Ovary (tissue), 9 donors: Measurements from ENCODE around the gene PLXNA4. TPM values are rescaled to one million over a fixed set of nuclear protein-coding genes. Genes with fewer than 3 reads are reported as not detected.

Source experiments
- DNase-seq, 5 donors: peaks; one replicate each; pipeline ENCODE4 v3.0.0-alpha.2; 2019 to 2020
- H3K27ac ChIP-seq, 2 donors: fragments of 200-600 bp; one replicate each; pipeline versions ENCODE4 v1.5.1 to v1.8.0; 2019 to 2022
- H3K27me3 ChIP-seq: fragments of 200-600 bp; one replicate; pipeline ENCODE4 v1.8.0; 2022
- H3K36me3 ChIP-seq: fragments of 200-600 bp; sonication (generic); one replicate; pipeline ENCODE4 v1.5.1; 2019
- H3K4me1 ChIP-seq: one replicate; pipeline ENCODE4 v1.8.1; 2013; ENCODE audit warnings: mild to moderate bottlenecking, moderate library complexity; ENCODE audit not compliant: insufficient read depth
- H3K4me3 ChIP-seq: fragments of 200-600 bp; sonication (generic); one replicate; pipeline ENCODE4 v1.5.1; 2017
- H3K9me3 ChIP-seq, 2 donors: fragments of 200-600 bp in 1 of 2; sonication (generic) in 1 of 2; one replicate each; pipeline versions ENCODE4 v1.5.1 to v1.8.1; 2013 to 2019; ENCODE audit warnings: mild to moderate bottlenecking in 1 of 2, moderate library complexity in 1 of 2
- EP300 ChIP-seq: sonication (generic); formaldehyde crosslinking; IDR thresholded peaks from one replicate; pipeline ENCODE4 v1.6.1; 2017; ENCODE audit warnings: antibody characterized with exemption
- POLR2A ChIP-seq: fragments of 450-650 bp; IDR thresholded peaks from one replicate; pipeline ENCODE4 v1.6.1; 2017; ENCODE audit warnings: antibody characterized with exemption, mild to moderate bottlenecking, moderate library complexity
- WGBS, 3 donors: extraction: QIAGEN DNeasy Blood & Tissue Kit in 1 of 3; methylation state at CpG; one replicate each; pipeline versions ENCODE4 v1.1.5 to v1.1.7; 2013 to 2017; 5-methylcytosine and 5-hydroxymethylcytosine counted together
- intact Hi-C, 4 donors: fragments of 100-400 bp; cut with DNase I; formaldehyde crosslinking; loops; one replicate each; pipeline versions ENCODE4 v1.11.0 to v1.15.1; 2022 to 2023
- polyA plus RNA-seq, 2 donors: library from polyadenylated mRNA; stranded (reverse); fragments of 200-250 nt in 1 of 2; fragments of 350-450 nt in 1 of 2; fragmentation: Illumina TruSeq in 1 of 2; extraction: RNeasy Lipid Tissue Mini Kit (QIAGEN cat#74804) in 1 of 2; gene quantifications; one replicate each; pipeline ENCODE4 v1.2.3, GENCODE V29; 2013 to 2014
- total RNA-seq, 7 donors: library from RNA; depleted of rRNA in 2 of 7; stranded (reverse); fragments of >200 nt in 2 of 7; fragmentation: NEBNext Ultra II Directional in 3 of 7; extraction: Animal tissue kit (Norgen Biotek cat#: 25700) in 3 of 7; gene quantifications; one replicate each; pipeline versions ENCODE4 v1.1.0 to v1.2.4, GENCODE V29; 2016 to 2023
- TF ChIP-seq, protein P1 (sequence below), 3 donors: fragments of 450-650 bp in 2 of 3; fragments of 200-600 bp in 1 of 3; IDR thresholded peaks; one replicate each; pipeline versions ENCODE4 v1.5.1 to v1.8.0; 2016 to 2022; ENCODE audit warnings: antibody characterized with exemption in 3 of 3, mild to moderate bottlenecking in 1 of 3
- donor health status: DM: no; HTN: no; CAD: no; lungs with moderate emphysema.
- donor health status: DM: no; HTN: no; CAD: no.
- donor health status: Bipolar disorder and iron deficiency.
- donor health status: DM: yes; HTN: yes; CAD: no.
- donor health status: DM: no; HTN: no; CAD: no.
- donor health status: DM: yes; HTN: yes; CAD: no.

The PLXNA4 gene
- total and polyA plus RNA-seq, 9 donors: 5.1 to 39.9 (median 11.4) TPM

DNA sequence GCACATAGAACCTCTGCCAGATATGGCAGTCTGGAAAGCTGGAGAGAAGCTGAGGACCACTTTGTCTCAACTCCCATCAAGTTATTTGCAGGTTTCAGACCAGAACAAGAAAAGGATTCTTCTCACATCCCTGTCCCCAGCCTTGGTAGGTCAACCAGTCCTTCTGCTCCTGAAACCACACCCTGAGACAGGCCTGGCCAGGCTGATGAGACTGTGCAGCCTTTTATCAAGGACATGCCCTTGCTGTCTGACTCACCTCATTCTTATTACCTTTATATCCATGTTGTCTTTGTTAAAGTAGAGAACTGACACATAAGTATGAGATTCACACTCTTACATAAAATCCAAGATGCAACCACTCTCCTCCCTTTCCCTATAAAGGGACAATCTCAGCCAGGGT is 354.9 kb downstream of the PLXNA4 start:
- no peaks in the 10 kb centered on the region for H3K27me3 ChIP-seq
- H3K4me1 ChIP-seq: no peaks in the 10 kb centered on the region
- intact Hi-C loops: no loop called here
- H3K9me3 ChIP-seq: no peaks in the 10 kb centered on the region
- no peak overlapping the region for H3K4me3 ChIP-seq
- TF ChIP-seq EP300 (no peak), POLR2A (no peak)
- TF ChIP-seq, protein P1, sequence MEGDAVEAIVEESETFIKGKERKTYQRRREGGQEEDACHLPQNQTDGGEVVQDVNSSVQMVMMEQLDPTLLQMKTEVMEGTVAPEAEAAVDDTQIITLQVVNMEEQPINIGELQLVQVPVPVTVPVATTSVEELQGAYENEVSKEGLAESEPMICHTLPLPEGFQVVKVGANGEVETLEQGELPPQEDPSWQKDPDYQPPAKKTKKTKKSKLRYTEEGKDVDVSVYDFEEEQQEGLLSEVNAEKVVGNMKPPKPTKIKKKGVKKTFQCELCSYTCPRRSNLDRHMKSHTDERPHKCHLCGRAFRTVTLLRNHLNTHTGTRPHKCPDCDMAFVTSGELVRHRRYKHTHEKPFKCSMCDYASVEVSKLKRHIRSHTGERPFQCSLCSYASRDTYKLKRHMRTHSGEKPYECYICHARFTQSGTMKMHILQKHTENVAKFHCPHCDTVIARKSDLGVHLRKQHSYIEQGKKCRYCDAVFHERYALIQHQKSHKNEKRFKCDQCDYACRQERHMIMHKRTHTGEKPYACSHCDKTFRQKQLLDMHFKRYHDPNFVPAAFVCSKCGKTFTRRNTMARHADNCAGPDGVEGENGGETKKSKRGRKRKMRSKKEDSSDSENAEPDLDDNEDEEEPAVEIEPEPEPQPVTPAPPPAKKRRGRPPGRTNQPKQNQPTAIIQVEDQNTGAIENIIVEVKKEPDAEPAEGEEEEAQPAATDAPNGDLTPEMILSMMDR (IDR thresholded peaks at IDR 0.05): no peak
- H3K36me3 ChIP-seq: no peaks in the 10 kb centered on the region
- no peak overlapping the region for H3K27ac ChIP-seq
- DNase-seq: no peak

DNA sequence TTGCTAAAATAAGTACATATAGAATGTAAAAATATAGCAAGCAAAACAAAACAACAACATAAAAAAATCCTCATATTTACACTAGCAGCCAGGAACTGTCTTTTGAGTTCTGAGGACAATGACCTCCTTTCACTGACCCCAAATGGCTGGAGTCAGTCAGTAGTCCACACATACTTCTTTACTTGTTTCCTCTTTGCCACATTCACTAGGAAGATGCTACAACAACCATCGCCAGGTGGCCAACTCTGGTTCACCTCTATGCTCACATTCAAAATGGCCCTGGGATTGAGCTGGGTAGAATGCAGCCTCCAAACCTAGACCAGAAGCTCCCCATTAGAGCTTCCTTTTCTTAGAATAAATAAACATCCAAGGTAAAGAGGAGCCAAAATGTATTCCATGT is 356.2 kb downstream of the PLXNA4 start:
- DNase-seq: no peak
- H3K4me3 ChIP-seq: no peak overlapping the region
- no peak overlapping the region for H3K27ac ChIP-seq
- no peaks in the 10 kb centered on the region for H3K36me3 ChIP-seq
- H3K27me3 ChIP-seq: no peaks in the 10 kb centered on the region
- intact Hi-C loops: no loop called here
- no peak for TF ChIP-seq EP300
- no peak for TF ChIP-seq POLR2A
- TF ChIP-seq, protein P1 (IDR thresholded peaks at IDR 0.05): no peak
- no peaks in the 10 kb centered on the region for H3K9me3 ChIP-seq
- H3K4me1 ChIP-seq: no peaks in the 10 kb centered on the region
- WGBS, 3 donors: 96 to 98% (median 96%) methylated on average over 1 of the region's 1 CpG

DNA sequence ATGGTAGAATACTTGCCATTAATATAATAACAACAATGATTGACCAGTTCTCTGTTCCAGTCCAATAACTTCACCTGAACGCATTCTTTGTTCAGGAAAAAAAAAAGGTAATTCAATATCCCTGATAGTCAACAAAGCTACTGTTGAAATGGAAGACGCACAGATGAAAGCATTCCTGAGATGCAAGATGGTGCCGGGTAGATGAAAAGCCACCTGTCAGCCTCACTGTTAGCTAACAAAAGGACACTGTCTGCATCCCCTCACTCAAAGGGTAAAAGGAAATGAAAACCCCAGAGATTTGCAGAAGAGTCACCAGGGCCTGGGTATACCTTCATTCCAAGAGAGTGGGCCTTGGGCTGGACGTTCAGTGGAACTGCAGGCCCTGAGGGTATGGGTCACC is 357.4 kb downstream of the PLXNA4 start:
- H3K27ac ChIP-seq: no peak overlapping the region
- H3K4me1 ChIP-seq: no peaks in the 10 kb centered on the region
- intact Hi-C loops: no loop called here
- H3K4me3 ChIP-seq: no peak overlapping the region
- 86 to 92% (median 87%) methylated on average over 4 of the region's 4 CpGs for WGBS, 3 donors
- no peaks in the 10 kb centered on the region for H3K9me3 ChIP-seq
- H3K36me3 ChIP-seq: no peaks in the 10 kb centered on the region
- TF ChIP-seq POLR2A (no peak), EP300 (no peak)
- DNase-seq: no peak
- no peaks in the 10 kb centered on the region for H3K27me3 ChIP-seq

DNA sequence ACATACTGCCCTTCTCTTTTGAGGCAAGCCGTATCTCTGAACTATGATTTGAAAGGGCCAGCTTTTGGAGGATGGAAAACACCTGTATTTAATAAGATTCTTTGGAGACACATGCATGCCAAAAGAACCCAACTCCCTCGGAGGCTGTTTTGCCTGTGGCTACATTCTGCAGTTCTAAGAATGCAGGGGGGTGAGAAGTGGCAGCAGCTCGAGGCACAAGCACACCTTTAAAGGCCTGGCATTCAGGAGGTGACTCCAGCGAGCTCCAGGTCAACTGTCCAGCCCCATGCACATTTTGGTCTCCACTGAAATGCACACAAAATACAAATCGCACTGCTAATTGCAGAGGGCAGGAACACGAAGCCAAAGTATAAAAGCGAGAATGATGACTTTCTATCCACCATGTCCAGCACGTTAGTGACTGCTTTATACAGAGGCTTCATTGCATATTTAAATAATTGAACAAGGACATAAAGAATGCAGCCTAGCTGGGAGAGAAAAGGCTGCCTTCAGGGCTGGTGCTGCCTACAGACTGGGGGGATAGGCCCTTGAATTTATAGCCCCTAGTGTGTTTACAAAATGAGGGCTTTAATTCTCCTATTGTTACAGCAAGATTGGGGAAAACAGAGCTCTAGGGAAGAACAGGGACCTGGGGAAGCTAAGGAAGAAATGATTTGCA is 359.3 kb downstream of the PLXNA4 start:
- no peaks in the 10 kb centered on the region for H3K9me3 ChIP-seq
- 50 to 64% (median 50%) methylated on average over 8 of the region's 8 CpGs for WGBS, 3 donors
- no peaks in the 10 kb centered on the region for H3K27me3 ChIP-seq
- no peak overlapping the region for H3K27ac ChIP-seq
- H3K36me3 ChIP-seq: no peaks in the 10 kb centered on the region
- no peak for DNase-seq
- H3K4me3 ChIP-seq: no peak overlapping the region
- no peak for TF ChIP-seq EP300
- no peaks in the 10 kb centered on the region for H3K4me1 ChIP-seq
- intact Hi-C loops: no loop called here

DNA sequence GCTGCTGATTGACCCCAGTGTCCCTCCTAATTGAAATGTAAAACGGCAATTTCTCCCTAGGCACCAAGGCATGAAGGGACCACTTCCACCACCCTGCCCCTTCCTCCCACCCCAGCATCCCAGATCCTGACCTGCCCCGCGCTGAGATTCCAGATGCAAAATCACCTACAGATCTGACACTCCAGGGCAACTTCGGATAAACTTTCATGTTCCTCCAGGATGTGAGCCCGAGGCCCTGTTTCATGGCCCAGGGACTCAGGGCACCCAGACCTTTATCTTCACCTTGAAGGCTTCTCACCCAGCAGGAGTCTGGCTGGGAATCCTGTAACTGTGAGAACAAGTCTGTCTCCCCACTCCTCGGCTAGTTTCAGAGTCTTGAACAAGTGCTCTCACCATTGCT is 361.8 kb downstream of the PLXNA4 start:
- no peaks in the 10 kb centered on the region for H3K36me3 ChIP-seq
- 70 to 91% (median 71%) methylated on average over 6 of the region's 6 CpGs for WGBS, 3 donors
- DNase-seq: no peak
- no peaks in the 10 kb centered on the region for H3K27me3 ChIP-seq
- H3K4me1 ChIP-seq: no peaks in the 10 kb centered on the region
- TF ChIP-seq EP300: no peak
- TF ChIP-seq, protein P1 (IDR thresholded peaks at IDR 0.05): no peak
- no peak for TF ChIP-seq POLR2A
- no peak overlapping the region for H3K4me3 ChIP-seq
- no peak overlapping the region for H3K27ac ChIP-seq
- no peaks in the 10 kb centered on the region for H3K9me3 ChIP-seq
- intact Hi-C loops: no loop called here
